GM18909 (cell line): Measurements from ENCODE around the gene CASK.
A peak's percentile ranks its signal among the peaks of the same experiment; 100 is the strongest.
"Not testable (repeated sequence)": the region's sequence is repeated elsewhere in the genome, so short reads cannot be mapped to it uniquely, and the experiment has no call there.

Experiments used
- ATAC-seq: cut with Tn5 transposase; IDR thresholded peaks from one replicate; pipeline ENCODE4 v1.9.1; 2021; ENCODE audit warnings: mild to moderate bottlenecking; ENCODE audit not compliant: unreplicated experiment, poor library complexity

CASK gene

DNA sequence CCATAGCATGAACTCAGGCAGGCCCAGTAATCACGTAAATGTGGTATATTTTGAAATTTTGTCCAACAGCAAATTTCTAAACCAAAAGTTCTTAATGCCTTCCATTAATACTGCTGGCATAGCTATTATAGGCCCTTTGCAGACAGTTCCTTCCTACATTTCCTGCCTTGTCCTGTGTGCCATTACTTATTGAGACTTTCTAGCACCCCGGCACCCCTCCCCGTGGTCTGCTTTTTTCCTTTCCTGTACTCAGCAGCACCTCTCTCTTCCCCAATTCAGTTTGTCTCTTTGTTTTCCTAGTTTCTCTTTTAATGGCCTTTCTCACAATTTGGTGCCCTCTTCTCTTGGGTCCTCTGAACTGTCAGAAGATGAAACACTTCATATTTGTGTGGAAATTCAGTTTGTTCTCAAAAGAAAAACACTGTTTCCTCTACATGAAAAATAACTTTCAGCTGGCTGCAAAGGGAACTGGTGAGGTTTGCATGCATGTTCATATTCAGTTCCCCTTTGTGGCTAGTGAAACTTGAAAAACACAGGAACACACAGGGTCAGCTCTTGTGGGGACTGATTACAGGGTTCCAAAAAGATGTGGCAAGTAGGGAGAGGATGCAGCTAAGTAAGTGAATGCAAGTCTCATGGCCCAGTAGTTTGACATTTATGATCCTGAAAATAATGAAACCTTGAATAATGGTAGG is 217.5 kb downstream of the CASK start:
- ATAC-seq, result peak; percentile 86

DNA sequence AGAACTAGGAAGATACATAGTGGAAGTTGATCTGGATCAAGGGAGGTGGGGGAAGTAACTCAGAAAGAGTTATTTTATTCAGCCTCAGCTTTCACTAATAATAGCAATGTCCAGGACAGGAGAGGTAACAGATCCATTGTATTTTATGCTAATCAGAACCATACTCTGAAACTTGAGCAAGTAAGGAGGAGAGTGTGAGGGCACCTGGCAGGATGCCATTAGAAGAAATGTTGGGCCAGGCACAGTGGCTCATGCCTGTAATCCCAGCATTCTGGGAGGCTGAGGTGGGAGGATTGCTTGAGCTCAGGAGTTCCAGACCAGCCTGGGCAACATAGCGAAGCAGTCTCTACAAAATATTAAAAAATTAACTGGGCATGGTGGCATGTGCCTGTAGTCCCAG is 218.3 kb downstream of the CASK start:
- ATAC-seq, result no peak

DNA sequence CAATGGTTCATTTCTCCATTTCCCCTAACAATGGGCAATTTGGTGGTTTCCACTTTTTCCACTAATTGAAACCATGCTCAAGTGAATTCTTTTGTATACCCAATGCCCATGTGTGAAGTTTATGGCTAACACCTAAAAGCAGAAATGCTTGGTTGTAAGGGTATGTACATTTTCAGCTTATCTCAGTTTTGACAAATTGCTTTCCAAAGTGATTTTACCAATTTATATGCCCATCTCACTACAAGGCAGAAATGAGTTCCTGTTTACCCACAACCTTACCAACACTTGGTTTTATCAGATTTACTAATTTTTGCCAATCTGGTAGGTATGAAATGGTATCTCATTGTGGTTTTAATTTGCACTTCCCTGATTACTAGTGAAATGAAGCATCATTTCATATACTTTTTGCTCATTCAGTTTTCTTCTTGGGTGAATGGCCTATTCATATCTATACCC is 219.8 kb downstream of the CASK start:
- no peak for ATAC-seq

DNA sequence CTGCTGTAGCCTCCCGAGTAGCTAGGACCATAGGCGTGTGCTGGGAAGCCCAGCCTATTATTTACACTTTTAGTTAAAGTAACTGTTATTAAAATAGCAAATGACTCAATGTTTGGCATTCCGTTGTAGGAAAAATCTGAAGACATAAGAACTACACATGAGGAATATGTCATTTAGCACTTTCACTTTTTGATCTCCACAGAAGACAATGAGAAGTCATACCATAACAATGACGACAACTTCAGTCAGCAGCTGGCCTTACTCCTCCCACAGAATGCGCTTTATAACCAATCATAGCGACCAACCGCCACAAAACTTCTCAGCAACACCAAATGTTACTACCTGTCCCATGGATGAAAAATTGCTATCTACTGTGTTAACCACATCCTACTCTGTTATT is 227.9 kb downstream of the CASK start:
- ATAC-seq, result no peak

DNA sequence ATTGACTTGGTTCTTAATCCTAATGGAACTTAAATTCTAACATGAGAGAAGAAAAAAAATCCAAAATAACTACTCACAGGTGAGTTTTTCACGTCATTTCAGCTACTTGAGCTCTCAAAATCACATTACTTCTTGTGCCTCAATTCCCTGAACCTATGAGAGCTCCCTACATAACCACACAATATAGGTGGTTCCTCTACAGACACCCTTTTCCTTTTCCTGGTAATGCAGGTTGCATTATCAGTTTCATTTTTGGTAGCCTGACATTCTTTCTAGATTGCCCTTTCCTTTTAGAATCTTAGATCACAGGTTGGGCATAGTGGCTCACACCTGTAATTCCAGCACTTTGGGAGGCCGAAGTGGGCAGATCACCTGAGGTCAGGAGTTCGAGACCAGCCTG is 230.3 kb downstream of the CASK start:
- ATAC-seq, result no peak

DNA sequence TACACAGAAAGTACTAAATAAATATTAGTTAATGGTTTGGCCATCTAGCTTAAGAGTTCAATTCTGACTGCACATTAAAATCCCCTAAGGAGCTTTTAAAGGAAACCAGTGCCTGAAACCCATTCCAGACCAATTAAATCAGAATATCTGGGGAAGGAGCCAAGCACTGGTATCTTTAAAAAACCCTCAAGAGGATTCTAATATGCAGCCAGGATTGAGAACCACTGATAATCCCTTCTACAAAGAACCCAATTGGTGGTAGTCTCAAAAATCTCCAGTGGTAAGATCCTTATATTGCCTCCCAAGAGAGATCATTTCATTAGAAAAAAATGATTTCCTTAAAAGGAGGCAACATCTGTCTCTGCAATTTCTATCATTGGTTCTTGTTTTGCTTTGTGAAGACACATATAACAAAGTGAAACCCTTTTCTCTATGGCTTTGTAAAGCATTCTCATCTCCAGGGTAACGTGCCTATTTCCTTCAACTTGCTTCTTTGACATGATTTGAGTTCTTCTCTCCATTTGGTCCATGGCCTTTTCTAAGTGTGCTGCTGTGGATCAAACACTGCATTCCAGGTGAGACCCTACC is 231.1 kb downstream of the CASK start:
- no peak for ATAC-seq

DNA sequence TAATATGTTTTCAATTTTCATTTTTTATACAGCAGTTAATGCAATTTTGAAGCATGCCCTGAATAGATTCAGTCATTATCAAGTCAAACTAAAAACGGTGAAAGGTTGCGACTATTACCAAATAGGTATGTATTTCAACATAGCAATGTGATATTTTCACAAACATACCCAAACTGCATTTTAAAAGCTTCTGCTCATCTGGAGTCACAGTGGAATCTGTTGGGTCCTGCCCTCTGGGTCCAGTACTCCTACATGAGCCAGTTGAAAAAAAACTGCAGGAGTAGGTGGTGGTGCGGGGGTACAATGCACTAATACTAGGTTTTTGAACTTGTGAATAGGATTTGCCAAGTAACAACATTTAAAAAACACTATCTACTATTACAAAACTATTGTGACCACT is 233.6 kb downstream of the CASK start:
- no peak for ATAC-seq

DNA sequence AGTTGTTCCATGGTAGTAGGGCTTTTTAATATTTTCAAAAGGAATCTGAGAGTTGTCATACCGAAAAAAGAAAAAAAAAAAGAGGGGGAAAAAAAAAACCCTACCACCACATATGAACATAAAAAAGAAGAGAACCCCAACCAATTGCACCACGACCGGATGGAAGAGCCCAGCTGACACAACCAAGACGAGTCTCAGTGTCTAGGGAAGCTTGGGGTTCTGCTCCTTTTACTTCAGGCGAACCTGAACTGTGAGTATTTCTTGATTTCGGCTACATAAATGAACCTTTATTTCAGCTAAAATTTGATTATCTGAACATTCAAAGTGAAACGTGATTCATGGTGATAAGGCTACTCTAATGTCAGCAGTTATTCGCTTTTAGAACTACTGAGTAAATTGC is 234.5 kb downstream of the CASK start, which contains the start of gene GPR34:
Gene GPR34, plus strand, starts transcription at position 139 of the 400 bp plus-strand sequence. CDS start 6,661 bp downstream, outside the sequence.
- no peak for ATAC-seq

DNA sequence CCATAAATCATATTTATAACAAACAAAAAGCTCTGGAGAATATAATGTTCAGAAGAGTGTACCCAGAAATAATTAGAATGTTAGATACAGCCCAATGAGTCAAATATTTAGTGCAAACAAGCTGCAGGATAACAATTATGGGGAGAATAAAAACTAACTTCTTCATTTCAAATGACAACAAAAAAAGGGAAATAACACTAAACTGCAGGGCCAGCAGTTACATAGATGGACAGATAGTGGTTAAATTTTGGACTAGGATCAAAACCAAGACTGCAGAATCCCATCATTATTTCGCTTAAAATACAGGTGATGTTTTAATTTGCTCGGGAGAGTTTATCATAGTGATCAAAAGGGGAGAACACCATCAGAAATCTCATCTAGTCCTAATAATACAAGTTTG is 235.2 kb downstream of the CASK start:
- no peak for ATAC-seq

DNA sequence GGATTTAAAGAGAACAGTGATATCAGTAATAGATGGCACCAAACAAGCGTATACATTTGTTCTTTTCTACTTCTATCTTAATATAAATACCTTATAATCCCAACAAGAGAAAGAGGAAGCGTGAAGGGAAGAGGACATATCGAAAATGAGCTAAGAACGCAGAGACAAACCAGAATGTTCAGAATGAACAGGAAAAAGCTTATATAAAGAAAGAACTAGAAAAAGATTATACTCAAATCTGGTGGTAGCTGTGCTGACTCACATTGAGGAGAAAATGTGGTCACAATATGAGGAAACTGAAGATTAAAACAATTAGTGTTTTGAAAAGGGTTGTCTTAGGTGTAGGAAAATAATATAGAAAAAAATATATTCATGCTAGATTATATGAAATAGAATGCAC is 236.6 kb downstream of the CASK start:
- peak; percentile 53 for ATAC-seq

DNA sequence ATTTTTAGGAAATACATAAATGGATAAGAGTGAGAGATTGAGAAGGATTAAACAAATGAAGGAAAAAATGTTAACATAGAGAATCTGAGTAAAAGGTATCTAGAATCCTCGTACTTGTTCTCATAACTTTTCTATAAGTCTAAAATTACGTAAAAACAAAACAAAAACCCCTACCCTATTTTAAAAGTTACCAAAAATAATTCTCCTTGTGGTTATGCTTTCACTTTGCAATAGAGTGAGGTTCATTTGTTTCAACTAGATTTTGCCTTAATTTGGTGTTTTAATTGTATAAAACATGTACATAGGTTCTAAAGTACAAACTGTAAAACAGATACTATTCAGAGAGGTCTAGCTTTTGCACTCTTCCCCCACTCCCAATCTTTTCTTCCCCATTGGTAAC is 238.4 kb downstream of the CASK start:
- ATAC-seq, result no peak

DNA sequence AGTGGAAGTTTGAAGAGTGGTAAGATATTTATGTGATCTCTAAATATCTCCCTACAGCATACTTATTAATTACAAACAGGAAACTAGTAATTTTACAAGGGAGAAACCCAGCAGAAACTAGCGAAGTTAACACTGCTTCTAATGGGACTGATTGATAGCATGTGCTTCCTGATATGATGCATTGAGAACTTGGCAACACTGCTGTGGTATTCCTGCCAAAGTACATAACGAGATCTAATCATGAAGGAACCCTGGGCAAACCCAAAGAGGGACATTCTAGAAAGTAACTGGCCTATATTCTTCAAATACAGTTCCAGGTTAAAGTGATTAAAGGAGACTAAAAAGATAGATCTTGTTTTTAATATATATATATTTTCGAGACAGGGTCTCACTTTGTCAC is 239.2 kb downstream of the CASK start:
- ATAC-seq, result no peak

DNA sequence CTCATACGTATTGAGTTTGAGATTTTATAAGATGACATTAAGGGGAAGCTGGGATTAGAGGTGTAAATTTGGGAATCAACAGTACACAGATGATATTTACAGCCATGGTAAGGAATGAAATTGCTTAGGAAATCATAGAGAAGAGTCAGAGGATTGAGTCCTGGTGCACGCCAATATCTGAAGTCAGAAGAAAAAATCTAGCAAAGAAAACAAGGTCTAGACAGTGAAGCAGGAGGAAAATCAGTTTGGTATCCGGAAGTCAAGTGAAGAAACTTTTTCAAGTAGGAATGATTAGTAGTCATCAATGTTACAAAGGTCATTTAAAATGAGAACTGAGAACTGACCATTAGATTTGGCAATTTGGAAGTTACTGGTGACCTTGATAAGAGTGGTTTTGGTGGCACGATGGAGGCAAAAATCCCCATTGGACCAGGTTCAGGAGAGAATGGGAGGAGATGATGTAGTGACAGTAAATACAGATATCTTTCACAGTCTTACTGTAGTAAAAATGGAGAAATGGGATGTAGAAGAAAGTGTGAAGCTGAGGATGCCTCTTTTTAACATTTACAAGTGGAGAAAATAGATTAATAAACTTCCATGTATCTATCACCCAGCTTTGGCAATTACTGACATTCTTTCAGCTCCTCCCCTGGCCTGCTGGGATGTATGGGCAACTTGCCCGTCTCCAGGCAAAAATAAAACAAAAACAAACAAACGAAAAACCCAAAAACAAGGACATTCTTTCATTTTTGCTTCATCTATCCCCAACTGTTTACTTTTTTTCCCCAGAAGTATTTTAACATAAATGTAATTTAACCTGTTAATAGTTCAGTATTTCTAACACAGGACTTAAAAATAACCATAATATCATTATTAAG is 245.9 kb downstream of the CASK start:
- ATAC-seq, result no peak

DNA sequence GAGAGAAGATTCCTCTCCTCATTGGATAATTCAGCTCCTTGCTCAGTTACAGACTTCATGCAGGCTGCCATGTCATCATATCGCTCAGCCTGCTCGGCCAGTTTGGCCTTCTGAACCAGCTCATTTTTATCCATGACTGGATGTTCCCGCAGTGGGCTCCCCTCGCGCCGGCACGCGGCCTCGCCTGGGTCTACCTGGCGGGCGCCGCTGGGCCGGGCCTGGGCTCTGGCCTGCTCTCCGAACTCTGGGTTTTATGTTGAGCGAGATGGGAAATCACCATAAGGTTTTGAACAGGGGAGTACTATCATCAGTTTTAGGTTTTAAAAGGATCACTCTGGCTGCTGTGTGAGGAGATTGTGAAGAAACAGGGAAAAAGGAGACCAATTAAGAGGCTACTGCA is 247.0 kb downstream of the CASK start:
- not testable (repeated sequence) for ATAC-seq

DNA sequence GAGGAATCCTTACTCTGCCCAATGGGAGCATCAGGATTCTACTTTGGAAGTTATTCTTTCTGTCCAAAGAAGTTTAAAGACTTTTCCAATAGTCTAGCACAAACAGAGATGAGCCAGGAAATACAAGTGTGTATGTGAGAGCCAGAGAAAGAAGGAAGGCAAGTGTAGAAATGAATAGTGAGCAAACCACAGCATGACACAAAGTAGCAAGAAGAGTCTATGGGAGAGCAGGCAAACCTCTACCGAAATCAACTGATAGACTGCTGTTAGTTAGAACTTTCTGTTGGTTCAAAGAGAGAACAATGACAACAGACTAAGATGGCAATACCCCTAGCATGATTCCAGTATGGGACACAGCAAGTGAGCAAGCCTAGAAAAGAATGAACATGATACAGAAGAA is 250.7 kb downstream of the CASK start:
- no peak for ATAC-seq

DNA sequence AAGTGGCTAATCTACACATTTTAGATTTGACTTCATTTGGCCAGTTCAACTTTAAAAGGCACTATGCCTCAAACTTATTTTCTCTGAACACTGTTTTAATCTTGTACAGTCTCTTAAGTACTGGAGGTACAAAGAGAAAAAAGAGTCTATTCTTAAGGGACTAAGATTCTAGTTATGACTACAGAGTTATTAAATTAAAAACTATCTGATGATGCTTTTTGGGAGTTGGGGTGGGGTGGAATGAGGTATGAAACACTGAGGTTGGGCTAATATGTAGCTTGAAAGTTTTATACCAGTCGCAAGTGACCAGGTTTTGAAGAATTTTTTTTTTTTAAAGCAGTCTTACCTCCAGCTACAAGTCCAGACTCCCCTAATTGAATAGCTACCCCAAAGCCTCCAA is 252.3 kb downstream of the CASK start:
- no peak for ATAC-seq

DNA sequence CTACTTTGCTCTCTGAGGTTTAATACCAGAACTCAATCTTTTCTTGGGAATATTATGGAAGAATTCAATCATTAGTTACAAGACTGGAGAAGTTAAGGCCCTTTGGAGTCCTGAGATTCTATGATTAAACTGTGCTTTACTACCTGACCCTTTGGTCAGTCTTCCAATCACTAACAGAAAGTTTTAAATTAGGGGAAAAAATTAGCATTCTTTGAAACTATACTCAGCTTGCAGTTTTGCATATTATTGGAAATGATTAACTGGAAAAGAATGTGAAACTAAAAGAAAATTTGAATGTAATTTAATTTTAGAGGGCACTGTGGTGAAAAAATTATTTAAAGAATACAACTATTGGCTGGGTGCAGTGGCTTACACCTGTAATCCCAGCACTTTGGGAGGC is 253.2 kb downstream of the CASK start:
- no peak for ATAC-seq

DNA sequence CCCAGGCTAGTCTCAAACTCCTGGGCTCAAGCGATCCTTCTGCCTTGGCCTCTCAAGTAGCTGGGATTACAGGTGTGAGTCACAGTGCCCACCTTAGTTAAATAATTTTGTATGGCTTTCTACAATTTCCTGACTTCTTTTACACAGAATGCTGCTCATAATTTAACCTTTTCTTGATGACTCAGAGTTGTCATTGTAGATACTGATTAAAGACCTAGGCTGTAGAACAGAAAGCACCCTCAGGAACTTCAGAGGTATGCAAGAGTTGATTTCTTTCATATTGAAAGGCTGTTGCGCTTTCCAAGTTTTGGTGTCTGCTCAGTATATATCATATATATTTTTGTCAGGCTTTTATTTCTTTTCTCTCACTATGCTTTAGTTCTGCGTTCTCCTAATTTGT is 255.7 kb downstream of the CASK start:
- ATAC-seq, result no peak

DNA sequence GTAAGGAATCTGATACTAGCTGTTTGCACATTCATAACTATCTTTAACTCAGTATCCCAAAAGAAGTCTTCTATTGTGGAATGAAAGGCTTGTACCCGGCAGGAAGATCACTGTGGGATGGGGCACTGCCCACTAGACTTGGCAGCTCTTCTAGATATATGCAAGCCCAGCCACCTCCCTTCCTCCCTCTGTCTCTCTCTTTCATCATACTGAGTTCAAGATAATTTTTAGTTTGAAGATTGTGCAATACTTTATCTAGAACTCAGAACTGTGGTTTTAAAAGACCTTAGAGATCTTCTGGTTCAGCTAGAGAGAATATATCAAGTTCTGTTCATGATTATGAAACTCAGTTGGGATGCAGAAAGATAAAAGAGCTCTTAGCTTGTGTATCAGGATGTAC is 257.1 kb downstream of the CASK start:
- ATAC-seq, result no peak

DNA sequence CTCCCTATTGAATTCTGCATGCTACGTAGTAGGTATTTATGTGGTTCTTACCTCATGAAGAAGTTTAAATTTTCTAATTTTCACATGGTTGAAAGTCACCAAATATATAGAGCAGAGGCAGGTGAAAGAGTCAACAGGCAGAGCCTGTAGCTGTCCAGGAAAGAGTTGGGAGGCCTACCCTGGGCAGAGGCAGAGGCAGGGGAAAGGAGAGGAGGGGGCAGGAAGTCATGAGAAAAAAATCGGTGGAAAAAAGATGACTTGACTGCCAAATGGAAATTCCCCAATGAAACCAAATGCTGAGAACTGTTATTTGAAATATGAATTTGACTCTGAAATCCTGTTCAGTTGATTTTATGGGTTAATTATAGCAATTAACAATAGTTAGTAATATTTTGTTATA is 257.7 kb downstream of the CASK start:
- no peak for ATAC-seq

DNA sequence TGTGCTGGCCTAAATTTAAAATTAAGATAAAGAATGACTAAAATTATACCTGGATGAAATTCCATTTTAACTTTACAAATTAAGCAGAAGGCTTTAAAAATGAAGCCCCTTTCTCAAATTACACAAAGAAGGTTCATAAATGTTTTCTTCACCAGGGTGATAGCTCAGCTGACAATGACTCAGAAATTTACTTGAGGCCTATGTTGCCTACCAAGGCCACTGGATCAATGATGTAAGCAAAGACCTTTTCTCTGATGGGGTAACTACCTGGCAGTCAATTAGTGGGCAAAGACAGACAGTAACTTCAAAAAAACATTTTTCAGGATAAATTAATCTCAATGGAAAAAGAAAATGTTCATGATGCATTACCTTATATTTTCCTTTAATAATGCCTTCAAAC is 258.4 kb downstream of the CASK start:
- no peak for ATAC-seq
